ENCODE data around the gene AHNAK.
"Not testable (repeated sequence)": the region's sequence is repeated elsewhere in the genome, so short reads cannot be mapped to it uniquely, and the experiment has no call there.

The AHNAK gene

DNA sequence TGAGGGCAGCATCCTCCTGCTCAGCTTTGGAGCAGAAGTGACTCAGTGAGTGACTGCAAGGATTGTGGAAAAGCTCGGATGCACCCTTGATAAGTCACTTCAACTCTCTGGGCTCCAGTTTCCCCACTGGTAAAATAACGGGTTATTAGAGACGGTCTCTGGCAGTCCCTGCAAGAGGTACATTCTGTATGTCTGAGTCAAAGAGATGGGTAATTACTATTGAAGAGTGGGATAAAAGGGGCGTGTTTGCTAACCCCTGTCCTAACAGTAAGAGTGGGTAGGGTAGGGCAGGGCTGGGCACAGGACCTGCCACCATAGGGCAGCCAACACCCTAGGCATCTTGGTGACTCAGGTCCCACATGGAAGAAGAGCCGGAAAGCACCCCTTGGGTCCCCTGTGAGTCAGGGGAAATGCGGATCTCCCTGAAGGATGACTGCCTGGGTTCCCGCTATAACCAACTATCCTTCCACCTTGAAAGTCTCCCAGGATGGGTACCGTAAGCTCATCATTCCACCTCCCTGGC is 7.3 kb upstream of the AHNAK start:
- DNase-seq = no peak

DNA sequence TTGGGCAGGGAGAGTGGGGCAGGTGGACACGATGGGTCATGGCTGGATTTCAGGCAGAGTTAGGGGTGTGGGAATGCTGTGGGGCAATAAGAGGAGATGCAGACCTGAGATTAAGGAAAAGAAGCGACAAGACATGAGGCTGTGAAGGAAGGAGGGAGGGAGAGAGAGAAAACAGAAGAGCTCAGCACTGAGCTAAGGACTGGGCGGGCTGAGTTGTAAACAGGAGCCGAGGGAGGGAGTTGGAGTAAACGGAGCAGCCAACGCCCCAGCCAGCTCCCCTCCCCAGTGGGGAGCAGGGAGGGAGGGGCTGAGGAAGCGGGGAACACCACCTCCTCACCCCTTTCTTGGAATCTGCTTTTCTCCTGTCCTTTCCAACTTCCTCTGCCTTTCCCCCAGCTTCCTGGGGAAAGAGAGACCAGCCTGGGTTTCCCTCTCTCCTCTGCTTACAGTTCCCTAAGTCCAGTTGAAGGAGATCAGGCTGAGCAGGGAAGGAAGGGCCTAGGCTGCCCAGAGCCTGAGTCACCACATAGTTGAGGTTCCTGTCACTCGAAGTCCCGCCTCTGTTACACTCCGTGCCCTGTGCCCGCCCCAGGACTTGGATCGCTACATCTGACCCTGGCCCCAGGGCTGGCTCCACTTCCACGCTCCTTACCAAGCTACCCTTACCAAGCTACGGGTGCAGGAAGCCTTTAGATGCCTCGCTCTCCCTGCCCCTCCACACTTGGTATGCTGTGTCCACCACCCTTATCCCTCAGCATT is 6.7 kb upstream of the AHNAK start:
- peak; percentile 82 for DNase-seq

DNA sequence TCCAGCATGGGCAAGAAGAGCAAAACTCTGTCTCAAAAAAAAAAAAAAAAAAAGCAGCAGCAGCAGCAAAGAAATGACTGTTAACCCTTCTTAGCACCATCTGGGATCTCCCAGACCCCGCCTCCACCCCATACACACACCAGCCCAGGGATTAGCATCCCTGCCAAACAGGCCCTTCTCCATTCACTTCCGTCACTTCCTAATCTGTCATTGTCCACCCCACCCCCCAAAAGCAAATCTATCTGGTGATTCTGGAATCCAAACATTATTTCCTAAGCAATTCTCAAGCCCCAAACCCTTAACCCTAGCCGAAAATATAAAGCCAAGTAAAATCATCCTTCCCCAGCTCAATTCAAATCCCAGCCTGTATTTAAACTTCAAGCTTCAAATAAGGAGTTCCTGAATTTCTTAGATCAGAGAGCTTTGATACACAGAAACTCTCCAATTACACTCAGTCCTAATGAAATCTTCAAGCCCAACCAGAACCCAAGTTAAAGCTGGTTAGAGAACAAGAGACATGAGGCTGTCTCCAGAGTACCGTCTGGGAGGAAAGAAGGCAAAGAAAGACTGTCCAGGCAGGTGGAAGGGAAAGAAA is 6.0 kb upstream of the AHNAK start:
- no peak for DNase-seq

DNA sequence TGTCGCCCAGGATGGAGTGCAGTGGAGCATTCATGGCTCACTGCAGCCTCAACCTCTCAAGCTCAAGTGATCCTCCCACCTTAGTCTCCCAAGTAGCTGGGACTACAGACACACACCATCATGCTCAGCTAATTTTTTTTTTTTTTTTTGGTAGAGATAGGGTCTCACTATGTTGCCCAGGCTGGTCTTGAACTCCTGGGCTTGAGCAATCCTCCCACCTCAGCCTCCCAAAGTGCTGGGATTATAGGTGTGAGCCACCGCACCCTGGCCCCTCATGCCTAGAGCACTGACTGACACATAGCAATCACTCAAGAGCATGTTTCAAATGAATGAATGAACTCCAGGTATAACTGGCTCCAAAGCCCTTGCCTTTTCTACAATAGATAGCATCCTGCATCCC is 3.9 kb upstream of the AHNAK start:
- not testable (repeated sequence) for DNase-seq

DNA sequence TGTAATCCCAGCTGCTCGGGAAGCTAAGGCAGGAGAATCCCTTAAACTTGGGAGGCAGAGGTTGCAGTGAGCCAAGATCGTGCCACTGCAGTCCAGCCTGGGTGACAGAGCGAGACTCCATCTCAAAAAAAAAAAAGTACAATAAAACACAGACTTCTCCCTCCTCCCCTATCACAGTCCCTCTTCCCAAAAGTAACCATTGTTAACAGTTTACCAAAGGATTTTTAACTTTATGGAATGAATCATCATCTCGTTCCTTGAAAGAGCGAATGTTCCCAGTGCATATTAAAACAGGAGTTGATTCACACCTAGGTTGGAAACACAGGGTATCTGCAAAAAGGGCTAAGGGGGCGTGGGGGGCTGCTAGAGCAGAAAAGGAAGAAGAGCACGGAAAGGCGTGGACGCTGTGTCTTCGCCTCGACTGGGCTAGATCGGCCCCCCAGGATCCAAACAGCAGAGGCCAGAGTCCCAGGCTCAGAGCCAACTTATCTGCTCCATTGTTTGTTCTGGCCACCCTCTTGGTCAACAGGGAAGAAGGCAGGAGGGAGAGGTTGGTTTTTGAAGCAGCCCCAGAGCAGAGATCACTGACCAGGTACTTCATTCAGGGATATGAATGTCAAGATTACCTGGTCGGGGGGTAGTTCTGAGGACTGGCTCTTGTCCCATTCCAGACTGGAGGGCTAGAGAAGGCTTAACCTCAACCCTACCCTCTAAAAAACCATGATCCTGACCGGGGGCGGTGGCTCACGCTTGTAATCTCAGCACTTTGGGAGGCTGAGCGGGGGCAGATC is 2.1 kb upstream of the AHNAK start:
- DNase-seq = no peak

DNA sequence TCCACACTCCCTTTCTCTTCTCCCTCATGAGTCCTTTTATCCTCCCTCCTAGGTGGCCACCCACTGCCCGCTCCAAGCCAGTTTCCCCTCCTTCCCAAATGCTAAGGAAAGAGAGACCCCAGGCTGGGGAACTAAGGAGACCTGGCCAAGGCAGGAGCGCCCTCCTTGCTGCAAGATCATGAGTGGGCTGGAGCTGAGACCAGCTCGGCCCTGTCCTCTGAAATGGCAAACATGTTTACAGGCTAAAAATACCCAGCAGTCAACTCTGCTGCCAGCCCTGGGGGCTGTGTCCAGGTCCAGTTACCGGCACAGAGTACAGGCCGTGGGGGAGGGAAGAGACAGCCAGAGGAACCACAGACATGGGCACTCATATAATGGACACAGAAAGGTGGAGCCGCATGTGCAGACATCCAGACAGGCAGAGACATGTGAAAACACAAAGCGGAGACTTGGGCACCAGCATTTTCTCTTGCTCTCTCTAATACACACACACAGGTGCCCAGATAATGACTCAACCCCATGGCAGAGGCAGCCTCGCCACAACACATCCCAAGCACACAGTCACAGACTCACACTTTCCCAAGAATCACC is 1.2 kb upstream of the AHNAK start:
- peak; percentile 55 for DNase-seq

DNA sequence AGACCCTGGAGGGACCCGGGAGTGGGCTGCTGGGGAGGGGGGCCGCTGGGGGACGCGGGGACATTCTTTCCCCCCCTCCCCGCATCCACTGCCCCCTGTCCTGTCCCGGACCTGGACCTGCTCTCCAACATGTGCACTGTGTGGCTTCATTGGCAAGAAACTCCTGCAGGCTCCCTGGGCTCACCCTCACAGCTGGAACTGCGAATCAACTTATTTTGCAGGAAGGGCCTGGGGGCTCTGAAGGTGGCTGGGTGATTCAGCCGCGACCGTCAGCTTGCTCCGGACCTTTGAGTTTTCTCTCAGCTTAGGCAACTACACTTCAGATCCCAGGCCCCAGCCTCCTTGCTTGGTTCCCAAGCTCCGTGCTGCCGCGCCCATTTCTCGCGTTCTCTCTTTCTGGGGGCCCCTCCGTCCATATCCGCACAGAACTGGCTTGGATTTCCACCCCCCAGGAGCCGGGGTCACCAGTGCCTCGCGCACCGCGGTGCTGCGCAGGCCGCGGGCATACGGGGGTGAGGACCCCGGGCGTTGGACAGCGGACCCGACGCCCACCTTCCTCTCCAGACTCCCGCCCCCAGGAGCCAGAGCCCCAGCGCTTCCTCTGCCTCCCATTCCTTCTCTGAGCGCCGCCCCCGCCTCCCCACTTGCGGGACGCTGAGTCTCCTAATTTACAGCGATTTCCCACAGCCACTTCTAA is 471 bp upstream of the AHNAK start:
- DNase-seq = peak; percentile 77

DNA sequence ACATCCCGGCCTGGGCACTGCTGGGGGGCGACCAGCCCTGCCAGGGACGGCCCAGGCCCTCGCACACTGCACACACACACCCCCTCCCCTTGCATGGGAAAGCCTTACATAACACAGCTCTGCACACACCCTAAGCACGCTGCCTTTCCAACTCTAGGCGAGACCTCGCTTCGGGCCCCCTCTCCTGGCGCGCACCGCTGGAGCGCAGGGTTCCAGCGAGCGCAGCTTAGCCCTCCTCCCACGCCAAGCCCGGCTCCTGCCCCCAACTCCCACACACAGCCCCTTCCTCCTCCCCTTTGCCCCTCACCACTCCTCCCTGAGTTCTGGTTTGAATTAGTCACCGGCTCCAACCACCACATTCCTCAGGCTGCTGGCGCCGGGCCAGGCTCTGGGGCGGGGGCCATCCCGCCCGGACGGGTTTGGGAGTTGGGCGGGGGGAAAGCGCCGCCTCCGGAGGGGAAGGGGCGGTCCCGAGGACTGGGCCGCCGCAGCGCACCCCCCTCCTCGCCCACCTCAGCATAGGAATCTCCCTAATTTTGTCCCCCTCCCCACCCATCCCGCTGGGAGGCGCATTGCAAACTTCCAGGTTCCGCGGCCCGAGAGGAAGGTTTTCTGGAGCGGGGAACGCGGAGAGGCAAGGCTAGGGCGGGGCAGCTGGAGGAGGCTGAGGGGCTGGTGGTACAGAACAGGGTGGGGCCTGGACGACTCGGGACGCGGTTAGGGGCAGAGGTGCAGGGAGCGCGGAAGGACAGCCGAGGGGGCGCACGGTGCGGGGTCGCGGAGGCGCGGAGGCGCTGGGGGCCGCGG is 966 bp downstream of the AHNAK start:
- DNase-seq = peak; percentile 91

DNA sequence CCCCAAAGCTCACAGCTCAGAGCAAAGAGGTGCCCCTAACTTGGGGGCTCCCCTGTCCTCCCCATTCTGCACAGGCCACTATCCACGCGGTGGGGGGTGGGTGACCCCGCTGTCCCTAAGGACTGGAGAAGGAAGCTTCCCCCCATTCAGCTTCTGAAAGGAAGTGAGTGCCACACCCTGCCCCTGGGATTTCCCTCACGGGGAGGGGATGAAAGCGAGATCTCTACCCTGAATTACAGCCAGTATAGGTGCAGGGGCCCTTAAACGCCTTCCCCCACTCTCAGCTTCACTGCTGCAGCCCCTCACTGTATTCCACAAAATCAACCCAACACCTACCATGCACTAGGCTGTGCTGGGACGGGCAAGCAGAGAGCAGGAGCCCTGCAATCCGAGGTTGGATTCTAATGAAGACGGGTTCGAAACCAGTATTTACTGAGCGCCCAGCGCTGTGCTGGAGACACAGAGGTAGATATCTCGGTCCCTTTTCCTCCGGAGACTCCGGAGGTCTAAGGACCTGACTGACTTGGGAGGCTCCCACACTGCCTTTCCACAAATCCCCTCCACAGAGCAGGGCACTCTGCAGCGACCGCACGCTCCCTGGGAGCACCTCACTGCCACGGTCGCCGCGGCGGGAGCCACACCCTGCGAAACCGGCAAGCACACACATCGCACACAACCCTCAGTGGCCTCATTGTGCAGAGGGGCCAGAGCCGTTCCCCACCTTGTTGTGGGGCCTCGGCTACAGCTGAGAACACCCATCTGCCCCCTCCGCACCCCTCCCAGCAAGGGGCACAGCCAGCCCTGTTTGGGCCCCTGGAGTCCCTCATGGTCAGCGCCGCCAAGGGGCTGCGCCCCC is 1.8 kb downstream of the AHNAK start:
- no peak for DNase-seq

DNA sequence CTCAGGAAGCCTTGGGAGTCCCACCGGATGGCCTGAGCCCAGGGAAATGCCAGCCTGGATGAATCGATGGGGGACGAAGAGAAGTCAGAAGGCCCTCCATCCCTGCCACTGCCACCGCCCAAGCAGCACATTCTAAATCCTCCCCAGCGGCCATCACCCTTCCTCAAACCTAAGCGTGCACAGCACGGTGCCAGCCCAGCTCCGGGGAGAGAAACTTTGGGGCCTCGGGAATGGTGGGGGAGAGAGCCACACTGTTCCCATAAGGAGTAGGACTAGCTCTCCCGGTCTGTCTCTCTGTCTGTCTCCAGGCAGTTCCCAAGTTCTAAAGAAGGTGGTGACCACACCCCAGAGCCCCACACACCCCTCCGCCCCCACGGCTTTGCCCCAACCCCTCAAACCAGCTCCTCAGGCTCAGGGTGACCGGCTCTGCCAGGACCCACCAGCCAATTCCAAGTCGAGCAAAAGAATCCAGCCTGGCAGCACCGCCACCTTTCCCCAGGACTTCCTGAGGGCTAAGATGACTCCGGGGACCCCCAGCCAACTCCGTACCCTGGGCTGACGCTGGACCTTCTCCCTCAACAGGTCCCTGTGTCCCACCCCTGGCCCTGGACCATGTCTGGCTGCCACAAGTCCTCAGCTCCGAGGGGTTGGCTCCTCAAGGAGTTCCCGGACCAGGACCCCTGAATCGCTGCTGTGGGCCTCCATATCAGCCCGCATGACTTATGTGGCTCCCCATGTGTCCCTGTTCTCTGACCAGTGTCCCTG is 2.7 kb downstream of the AHNAK start:
- DNase-seq = no peak

DNA sequence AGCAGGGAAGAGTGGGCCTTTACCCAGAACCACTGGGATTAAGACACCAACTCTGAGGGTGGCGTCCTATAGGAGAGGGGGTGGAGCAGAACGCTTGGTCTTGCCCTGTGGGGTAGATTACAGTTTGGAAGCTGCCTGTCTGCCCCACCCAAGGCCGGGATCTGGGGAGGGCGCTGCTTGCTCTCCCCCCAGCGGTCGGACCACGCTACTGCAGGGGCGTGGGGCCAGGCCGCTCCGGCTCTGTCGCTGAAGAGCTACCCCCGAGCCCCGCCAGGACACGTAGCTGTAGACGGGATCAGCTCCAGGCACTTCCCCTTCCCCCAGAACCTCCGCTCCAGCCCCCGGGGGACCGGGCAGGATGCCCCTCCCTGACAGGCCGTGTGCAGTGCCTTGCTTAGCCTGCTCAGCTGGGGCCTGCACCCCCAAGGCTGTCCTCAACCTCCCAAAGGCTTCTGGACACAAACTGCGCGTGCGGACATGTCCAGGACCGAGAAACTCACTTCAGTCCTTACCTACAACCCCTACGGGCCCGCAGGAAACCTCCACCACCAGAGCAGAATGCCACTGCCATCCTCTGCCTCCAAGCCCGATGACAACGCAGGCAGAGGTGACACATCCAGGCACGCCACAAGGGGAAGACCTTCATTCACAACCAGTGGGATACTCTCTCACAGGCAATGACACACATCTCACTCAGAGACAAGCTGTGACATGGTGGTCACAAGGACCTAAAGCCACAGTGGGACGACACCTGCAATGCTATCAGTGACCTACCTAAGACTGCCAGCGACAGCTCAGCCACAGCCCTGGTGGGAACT is 3.6 kb downstream of the AHNAK start:
- DNase-seq = peak; percentile 80

DNA sequence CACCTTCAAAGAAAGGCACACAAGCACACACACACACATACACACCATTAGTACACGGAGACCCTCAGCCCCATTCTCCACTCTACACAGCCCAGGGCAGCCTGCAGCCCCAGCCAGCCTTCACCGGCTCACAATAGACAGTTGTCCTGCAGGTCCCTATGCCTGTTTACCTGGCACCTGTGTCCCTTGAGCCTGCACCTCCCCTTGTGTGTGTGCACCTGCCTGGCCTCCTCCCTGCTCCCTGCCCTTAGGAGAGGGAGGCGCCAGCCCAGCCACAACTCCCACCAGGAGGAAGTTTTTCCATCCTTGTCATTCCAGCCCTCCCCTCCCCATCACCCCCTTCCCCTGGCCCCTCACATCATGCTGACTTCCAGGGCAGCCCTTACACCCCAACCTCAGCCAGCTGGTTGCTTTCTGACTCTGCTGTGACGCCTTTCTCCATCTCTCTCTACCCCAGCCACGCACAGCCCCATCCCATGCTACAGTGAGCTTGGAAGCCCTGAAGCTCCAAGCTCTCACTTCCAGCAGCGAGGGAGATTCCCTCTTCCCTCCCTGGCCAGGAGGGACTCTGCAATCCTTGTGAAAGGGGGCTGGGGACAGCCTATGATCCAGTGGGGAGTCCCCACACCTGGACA is 4.4 kb downstream of the AHNAK start:
- DNase-seq = no peak

DNA sequence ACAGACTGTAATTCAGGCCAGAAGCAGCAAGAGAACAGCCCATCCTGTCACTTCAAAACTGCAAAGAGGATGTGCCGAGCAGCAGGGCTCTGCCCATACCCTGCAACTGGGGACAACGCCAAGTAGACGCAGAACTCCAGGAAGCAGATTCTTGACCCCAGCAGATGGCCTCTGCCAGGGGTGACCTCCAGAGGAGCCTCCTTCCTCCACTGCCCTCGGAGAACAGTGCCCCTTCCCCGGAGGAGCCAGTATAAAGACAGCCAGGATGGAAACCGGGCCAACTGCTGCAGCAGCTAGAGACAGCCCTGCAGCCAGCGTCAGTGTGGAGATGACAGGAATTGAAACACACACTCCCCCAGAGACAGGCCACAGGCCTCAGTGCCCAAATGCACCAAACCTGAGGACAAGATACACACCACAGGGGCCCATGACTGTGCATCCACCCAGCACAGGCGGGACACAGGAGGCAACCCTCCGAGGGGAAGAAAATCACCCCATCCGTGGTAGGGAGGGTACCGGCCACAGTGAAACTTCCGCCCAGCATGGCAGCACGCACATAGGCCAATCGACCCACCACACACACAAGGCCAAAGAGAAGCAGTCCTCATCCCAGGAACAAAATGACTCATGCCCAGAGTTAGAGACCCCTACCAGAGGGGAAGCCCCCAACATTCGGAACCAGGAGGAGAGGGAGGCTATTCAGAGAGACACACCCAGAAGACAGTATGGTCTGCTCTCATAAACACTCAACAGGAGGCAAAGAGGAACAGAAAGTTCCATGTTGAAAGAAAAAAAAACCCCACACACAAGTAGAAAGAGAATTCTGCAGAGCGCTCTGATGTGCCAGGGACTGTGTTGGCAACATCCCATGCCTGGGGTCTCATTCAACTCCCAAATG is 5.6 kb downstream of the AHNAK start:
- DNase-seq = no peak

DNA sequence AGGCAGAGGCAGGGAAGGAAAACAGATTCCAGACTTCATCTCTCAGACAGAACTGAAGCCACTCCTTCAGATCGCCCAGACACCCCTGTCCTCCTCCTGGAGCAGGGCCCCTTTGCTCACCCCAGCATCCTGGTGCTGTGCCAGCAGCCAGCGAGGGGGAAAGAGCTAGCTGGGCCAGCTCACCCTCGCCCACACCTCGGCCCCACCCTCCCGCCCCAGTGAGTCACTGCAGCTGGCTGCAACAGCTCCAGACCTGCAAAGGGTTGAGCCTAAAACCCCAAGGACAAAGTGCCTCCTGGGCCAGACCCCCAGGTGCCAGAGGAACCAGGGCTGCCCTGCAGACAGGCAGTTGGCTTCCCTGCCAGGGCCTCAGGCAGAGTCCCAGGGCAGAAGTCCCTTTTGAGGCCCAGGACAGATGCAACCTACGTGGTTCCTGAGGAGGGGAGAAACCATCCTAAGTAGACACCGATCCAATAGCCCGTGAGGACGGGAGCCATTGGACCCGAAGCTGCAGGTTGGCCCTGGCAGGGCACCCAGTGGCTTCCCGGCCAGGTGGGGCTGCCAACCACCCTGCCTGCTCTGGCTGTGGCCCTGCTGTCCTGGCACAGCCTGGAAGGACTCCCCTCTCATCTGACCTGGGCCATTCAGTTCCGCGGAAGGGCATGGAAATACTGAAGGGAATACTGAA is 7.2 kb downstream of the AHNAK start:
- DNase-seq = peak; percentile 34

DNA sequence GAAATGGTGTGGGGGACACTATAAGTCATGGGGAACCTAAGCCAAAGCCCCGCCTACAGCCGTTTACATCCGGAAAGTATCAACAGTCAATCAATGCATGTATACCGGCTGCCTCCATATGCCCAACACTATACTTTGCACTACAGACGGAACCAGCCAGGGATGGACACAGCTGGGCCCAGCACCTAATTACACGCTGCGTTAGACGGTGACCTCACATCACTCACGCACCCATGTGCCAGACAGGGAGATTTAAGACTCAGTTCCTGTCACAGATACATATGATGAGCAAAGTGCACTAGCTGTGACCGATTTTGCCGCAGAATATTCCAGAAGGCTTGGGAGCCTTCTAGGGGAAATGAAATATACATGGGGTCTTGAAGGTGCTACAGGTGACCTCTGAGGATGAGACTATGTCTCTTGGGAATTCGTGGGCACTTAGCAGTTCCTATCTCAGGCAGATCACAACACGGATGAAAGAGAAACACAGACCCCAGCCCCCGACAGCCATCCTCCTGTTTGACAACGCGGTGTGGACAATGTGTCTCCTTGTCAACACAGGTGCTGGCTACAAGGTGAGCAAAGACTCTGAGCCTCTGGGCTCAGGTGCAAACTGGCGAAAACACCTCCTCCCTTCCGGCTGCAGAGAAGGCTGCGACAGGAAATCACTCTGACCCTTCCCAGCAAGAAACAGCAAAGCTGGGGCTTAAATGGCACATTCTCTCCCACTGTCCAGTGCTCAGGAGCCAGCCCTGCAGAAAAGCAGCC is 8.0 kb downstream of the AHNAK start:
- DNase-seq = no peak

Data from right kidney (tissue), 1 donor.